HepG2 (cell line): ENCODE measurements around the gene LRRC45. TPM values are rescaled to one million over a fixed set of nuclear protein-coding genes. Genes with fewer than 3 reads are reported as not detected.

Experiments used
- ATAC-seq: fragments of 200-7000 bp; cut with Tn5 transposase; 3 replicates; pipeline ENCODE4 v1.9.1; 2020; ENCODE audit warnings: mild to moderate bottlenecking, moderate library complexity
- BruUV-seq: library from RNA; stranded (reverse); fragments of 400-500 nt; replicated peaks from 2 replicates; lab custom pipeline; 2021; lab: Mats Ljungman, UMichigan
- CTCF ChIA-PET: fragments of 300-600 bp; formaldehyde crosslinking; extraction: SDS; loops from one replicate; lab custom pipeline; 2021; ENCODE audit warnings: low total read pairs, inconsistent platforms, low intra/inter-chr PET ratio; lab: Yijun Ruan, JAX
- POLR2A ChIA-PET: fragments of 350-600 bp; sonication (Branson Sonifier 250); formaldehyde crosslinking; loops from one replicate; lab custom pipeline; 2020; ENCODE audit warnings: antibody characterized with exemption, inconsistent platforms; lab: Yijun Ruan, JAX
- DNase-seq: peaks from one replicate; pipeline ENCODE4 v3.0.0-alpha.2; 2015; ENCODE audit warnings: low spot score
- FAIRE-seq: peaks from 3 replicates; lab custom pipeline; 2011; peaks lifted over from hg19 to GRCh38; lab: Jason Lieb, UNC
- H2AFZ ChIP-seq: one replicate; pipeline ENCODE4 v1.6.1; 2011; ENCODE audit warnings: low read length, inconsistent platforms
- H3K27ac ChIP-seq: fragments of 300-600 bp; 3 replicates; pipeline ENCODE4 v1.8.0; 2011; ENCODE audit warnings: mixed run types, mild to moderate bottlenecking, mixed read lengths, low read length, inconsistent platforms; ENCODE audit not compliant: insufficient read depth; ENCODE audit errors: extremely low read length
- H3K27me3 ChIP-seq, 2 experiments: fragments of 200-600 bp in 1 of 2; 2 replicates in 1 of 2; 3 replicates in 1 of 2; pipeline versions ENCODE4 v1.6.0 to v1.8.0; 2011; ENCODE audit warnings: low read length in 2 of 2, mild to moderate bottlenecking in 2 of 2, moderate library complexity in 2 of 2, inconsistent platforms in 1 of 2; ENCODE audit not compliant: insufficient read depth in 2 of 2, control insufficient read depth in 1 of 2
- H3K36me3 ChIP-seq, 2 experiments: fragments of 200-600 bp in 1 of 2; replicated peaks in 1 of 2; 2 replicates in 1 of 2; 3 replicates in 1 of 2; pipeline versions ENCODE4 v1.5.1 to v1.8.0; 2011; ENCODE audit warnings: low read length in 2 of 2, inconsistent platforms in 1 of 2; ENCODE audit not compliant: insufficient read depth in 2 of 2, control insufficient read depth in 1 of 2
- H3K4me1 ChIP-seq: 2 replicates; pipeline ENCODE4 v1.5.1; 2012; ENCODE audit warnings: low read length, inconsistent platforms; ENCODE audit not compliant: insufficient read depth
- H3K4me2 ChIP-seq: 2 replicates; pipeline ENCODE4 v1.6.0; 2011; ENCODE audit warnings: low read depth, low read length, inconsistent platforms
- H3K4me3 ChIP-seq, 3 experiments: fragments of 200-600 bp in 1 of 3; sonication (generic), shearing (Covaris generic) in 1 of 3; replicated peaks in 1 of 3; 2 replicates each; pipeline ENCODE4 v1.5.1; 2011 to 2016; ENCODE audit warnings: low read length in 3 of 3, inconsistent platforms in 2 of 3, low read depth in 2 of 3, mild to moderate bottlenecking in 2 of 3, control low read depth in 1 of 3, mixed read lengths in 1 of 3; ENCODE audit not compliant: insufficient read depth in 1 of 3
- H3K79me2 ChIP-seq: one replicate; pipeline ENCODE4 v1.6.1; 2011; ENCODE audit warnings: low read length, inconsistent platforms; ENCODE audit not compliant: insufficient read depth
- H3K9ac ChIP-seq: 2 replicates; pipeline ENCODE4 v1.6.0; 2011; ENCODE audit warnings: mild to moderate bottlenecking, low read depth, low read length, inconsistent platforms; ENCODE audit not compliant: insufficient read depth
- H3K9me3 ChIP-seq: 2 replicates; pipeline ENCODE4 v1.5.1; 2012; ENCODE audit warnings: mild to moderate bottlenecking, low read length
- H4K20me1 ChIP-seq: 2 replicates; pipeline ENCODE4 v1.6.0; 2011; ENCODE audit warnings: inconsistent platforms, mild to moderate bottlenecking, low read length, moderate library complexity; ENCODE audit not compliant: insufficient read depth
- AGO2 ChIP-seq: fragments of 200-400 bp; formaldehyde crosslinking; optimal IDR thresholded peaks from 2 replicates; pipeline ENCODE3; 2017; ENCODE audit warnings: mild to moderate bottlenecking, low read depth, low read length, moderate library complexity
- POLR2G ChIP-seq: fragments of 200-400 bp; formaldehyde crosslinking; IDR thresholded peaks from 2 replicates; pipeline ENCODE4 v1.6.1; 2018; ENCODE audit warnings: mild to moderate bottlenecking, low read depth, low read length, moderate library complexity
- RBFOX2 ChIP-seq: fragments of 200-400 bp; formaldehyde crosslinking; IDR thresholded peaks from 2 replicates; pipeline ENCODE4 v1.6.1; 2017; ENCODE audit warnings: low read depth, mild to moderate bottlenecking, low read length
- ZNF367 ChIP-seq: sonication (generic); formaldehyde crosslinking; IDR thresholded peaks from 2 replicates; pipeline ENCODE4 v1.4.0; 2020; ENCODE audit warnings: missing genetic modification reagents, borderline replicate concordance
- ZNF496 ChIP-seq: sonication (generic); formaldehyde crosslinking; IDR thresholded peaks from 2 replicates; pipeline ENCODE4 v1.8.1; 2023; ENCODE audit warnings: mild to moderate bottlenecking, moderate library complexity, missing genetic modification reagents; ENCODE audit not compliant: insufficient replicate concordance
- ZNF713 ChIP-seq: sonication (generic); formaldehyde crosslinking; IDR thresholded peaks from 2 replicates; pipeline ENCODE4 v1.4.0; 2020; ENCODE audit warnings: mild to moderate bottlenecking, missing genetic modification reagents
- WGBS: methylation state at CpG from one replicate; pipeline ENCODE4 v1.1.6; 2017; ENCODE audit warnings: low lambda C conversion rate; 5-methylcytosine and 5-hydroxymethylcytosine counted together
- in situ Hi-C: cut with HindIII; loops from 2 replicates; pipeline ENCODE4 v1.10.0; 2017; ENCODE audit warnings: low pct_unique_long_range_greater_than_20kb; ENCODE audit not compliant: extremely low pct_ligation_motif_present
- intact Hi-C: fragments of 100-400 bp; cut with micrococcal nuclease; formaldehyde crosslinking; loops from one replicate; pipeline ENCODE4 v1.10.0; 2022; ENCODE audit not compliant: unreplicated experiment
- polyA plus RNA-seq, 8 experiments: library from polyadenylated mRNA; depleted of rRNA in 3 of 8; stranded (reverse) in 7 of 8; unstranded in 1 of 8; fragments of >200 nt; fragmentation: Illumina TruSeq in 4 of 8; extraction: Trizol in 4 of 8; gene quantifications; 2 replicates each; pipeline versions ENCODE4 v1.2.1 to v1.2.3, GENCODE V29; 2011 to 2016; ENCODE audit warnings: low read depth in 4 of 8, missing spikeins in 1 of 8, mixed read lengths in 1 of 8; ENCODE audit not compliant: insufficient read depth in 1 of 8
- total RNA-seq, 5 experiments: library from RNA; depleted of rRNA; stranded (reverse); fragments of >200 nt; fragmentation: Illumina TruSeq; extraction: Trizol; gene quantifications; 2 replicates each; pipeline ENCODE4 v1.2.3, GENCODE V29; 2016; ENCODE audit warnings: low read depth in 1 of 5
- TF ChIP-seq, protein P1 (sequence below): sonication (generic); formaldehyde crosslinking; IDR thresholded peaks from 2 replicates; pipeline ENCODE4 v1.4.0; 2020; ENCODE audit warnings: low read depth, mild to moderate bottlenecking, missing genetic modification reagents
- TF ChIP-seq, protein P2 (sequence below): sonication (generic); formaldehyde crosslinking; IDR thresholded peaks from 2 replicates; pipeline ENCODE4 v1.5.0; 2020; ENCODE audit warnings: mild to moderate bottlenecking, missing genetic modification reagents, borderline replicate concordance
- TF ChIP-seq, protein P3 (sequence below): sonication (generic); formaldehyde crosslinking; IDR thresholded peaks from 2 replicates; pipeline ENCODE4 v1.4.0; 2020; ENCODE audit warnings: mild to moderate bottlenecking, missing genetic modification reagents

Gene LRRC45
- total and polyA plus RNA-seq, 2 of the 13 experiments (the other 11 are each of a cell fraction or from before 2014, with no cell fraction given) = 11.6 to 48.1 TPM

DNA sequence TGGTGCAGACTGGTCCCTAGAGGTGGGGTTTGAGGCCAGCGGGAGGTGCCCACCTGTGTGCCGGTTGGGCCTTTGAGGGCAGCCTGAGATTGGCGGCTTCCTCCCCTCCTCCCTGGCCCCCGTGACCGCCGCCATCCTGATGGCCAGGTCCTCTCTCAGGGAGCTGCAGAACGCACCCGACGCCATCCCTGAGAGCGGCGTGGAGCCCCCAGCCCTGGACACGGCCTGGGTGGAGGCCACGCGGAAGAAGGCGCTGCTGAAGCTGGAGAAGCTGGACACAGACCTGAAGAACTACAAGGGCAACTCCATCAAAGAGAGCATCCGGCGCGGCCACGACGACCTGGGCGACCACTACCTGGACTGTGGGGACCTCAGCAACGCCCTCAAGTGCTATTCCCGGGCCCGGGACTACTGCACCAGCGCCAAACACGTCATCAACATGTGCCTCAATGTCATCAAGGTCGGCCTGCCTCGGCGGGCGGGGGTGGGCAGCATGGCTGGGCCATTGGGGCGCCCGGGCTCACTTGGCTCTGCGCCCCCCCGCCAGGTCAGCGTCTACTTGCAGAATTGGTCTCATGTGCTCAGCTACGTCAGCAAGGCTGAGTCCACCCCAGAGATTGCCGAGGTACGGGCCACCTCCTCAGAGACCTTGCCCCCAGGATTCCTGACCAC lies 31.4 kb downstream of the LRRC45 start:
- in situ Hi-C loops = no loop called here
- no peak for FAIRE-seq
- DNase-seq = no peak
- WGBS = 93% methylated on average over 37 of the region's 38 CpGs
- no peak for ATAC-seq
- intact Hi-C loops = loop anchor here (5.0 kb wide), 1 partner anchor 43 kb away; the partner anchor contains the start of gene FASN
- Histone ChIP-seq H3K4me1 (peaks cover 60% of the 10 kb centered on the region), H3K9ac (no peak overlapping the region), H2AFZ (no peak overlapping the region), H3K36me3 (peaks cover 27 to 42% of the 10 kb centered on the region in 2 experiments), H3K9me3 (no peaks in the 10 kb centered on the region), H4K20me1 (no peaks in the 10 kb centered on the region; the same call in 1 of the 2 replicates), H3K4me2 (no peak overlapping the region), H3K4me3 (no peak overlapping the region), H3K79me2 (peaks cover 32% of the 10 kb centered on the region), H3K27me3 (no peaks in the 10 kb centered on the region; a peak in 2 of 5 replicates)
- POLR2A ChIA-PET = interaction anchor here (0.9 to 1.6 kb wide), 3 partner anchors 9 to 17 kb away, joined by 3 read pairs; partner anchors contain the start of gene DCXR
- CTCF ChIA-PET = no interaction called here
- no TSS peak for BruUV-seq
- TF ChIP-seq, protein P1, sequence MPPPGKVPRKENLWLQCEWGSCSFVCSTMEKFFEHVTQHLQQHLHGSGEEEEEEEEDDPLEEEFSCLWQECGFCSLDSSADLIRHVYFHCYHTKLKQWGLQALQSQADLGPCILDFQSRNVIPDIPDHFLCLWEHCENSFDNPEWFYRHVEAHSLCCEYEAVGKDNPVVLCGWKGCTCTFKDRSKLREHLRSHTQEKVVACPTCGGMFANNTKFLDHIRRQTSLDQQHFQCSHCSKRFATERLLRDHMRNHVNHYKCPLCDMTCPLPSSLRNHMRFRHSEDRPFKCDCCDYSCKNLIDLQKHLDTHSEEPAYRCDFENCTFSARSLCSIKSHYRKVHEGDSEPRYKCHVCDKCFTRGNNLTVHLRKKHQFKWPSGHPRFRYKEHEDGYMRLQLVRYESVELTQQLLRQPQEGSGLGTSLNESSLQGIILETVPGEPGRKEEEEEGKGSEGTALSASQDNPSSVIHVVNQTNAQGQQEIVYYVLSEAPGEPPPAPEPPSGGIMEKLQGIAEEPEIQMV (CRISPR knock-in tag) = no peak
- TF ChIP-seq RBFOX2 (peak; percentile 59), ZNF496 (CRISPR knock-in tag) (no peak), POLR2G (peak; percentile 10; the same call in 1 of the 2 replicates), AGO2 (peak; percentile 85), ZNF367 (CRISPR knock-in tag) (no peak), ZNF713 (CRISPR knock-in tag) (no peak)
- TF ChIP-seq, protein P2, sequence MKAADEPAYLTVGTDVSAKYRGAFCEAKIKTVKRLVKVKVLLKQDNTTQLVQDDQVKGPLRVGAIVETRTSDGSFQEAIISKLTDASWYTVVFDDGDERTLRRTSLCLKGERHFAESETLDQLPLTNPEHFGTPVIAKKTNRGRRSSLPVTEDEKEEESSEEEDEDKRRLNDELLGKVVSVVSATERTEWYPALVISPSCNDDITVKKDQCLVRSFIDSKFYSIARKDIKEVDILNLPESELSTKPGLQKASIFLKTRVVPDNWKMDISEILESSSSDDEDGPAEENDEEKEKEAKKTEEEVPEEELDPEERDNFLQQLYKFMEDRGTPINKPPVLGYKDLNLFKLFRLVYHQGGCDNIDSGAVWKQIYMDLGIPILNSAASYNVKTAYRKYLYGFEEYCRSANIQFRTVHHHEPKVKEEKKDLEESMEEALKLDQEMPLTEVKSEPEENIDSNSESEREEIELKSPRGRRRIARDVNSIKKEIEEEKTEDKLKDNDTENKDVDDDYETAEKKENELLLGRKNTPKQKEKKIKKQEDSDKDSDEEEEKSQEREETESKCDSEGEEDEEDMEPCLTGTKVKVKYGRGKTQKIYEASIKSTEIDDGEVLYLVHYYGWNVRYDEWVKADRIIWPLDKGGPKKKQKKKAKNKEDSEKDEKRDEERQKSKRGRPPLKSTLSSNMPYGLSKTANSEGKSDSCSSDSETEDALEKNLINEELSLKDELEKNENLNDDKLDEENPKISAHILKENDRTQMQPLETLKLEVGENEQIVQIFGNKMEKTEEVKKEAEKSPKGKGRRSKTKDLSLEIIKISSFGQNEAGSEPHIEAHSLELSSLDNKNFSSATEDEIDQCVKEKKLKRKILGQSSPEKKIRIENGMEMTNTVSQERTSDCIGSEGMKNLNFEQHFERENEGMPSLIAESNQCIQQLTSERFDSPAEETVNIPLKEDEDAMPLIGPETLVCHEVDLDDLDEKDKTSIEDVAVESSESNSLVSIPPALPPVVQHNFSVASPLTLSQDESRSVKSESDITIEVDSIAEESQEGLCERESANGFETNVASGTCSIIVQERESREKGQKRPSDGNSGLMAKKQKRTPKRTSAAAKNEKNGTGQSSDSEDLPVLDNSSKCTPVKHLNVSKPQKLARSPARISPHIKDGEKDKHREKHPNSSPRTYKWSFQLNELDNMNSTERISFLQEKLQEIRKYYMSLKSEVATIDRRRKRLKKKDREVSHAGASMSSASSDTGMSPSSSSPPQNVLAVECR (CRISPR knock-in tag) = 0 out of 2 replicates have a peak, but pooled peaks have one; percentile 9
- TF ChIP-seq, protein P3, sequence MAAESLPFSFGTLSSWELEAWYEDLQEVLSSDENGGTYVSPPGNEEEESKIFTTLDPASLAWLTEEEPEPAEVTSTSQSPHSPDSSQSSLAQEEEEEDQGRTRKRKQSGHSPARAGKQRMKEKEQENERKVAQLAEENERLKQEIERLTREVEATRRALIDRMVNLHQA = no peak
- TF ChIP-seq, all 625 proteins: peak for 4
- H3K27ac ChIP-seq = no peak overlapping the region
